Thymus (tissue), 11 donors: ENCODE results near the gene CCNO. TPM values are rescaled to one million over a fixed set of nuclear protein-coding genes. Genes with fewer than 3 reads are reported as not detected.

ENCODE experiments used
- DNase-seq, 9 donors: peaks; one replicate each; pipeline ENCODE4 v3.0.0-alpha.2; 2013; ENCODE audit warnings: low spot score in 9 of 9, low read depth in 6 of 9, missing footprints in 1 of 9
- H3K27ac ChIP-seq, 2 donors: one replicate each; pipeline ENCODE4 v1.5.1; 2013; ENCODE audit warnings: control low read depth in 1 of 2, low read depth in 1 of 2, low read length in 1 of 2, mild to moderate bottlenecking in 1 of 2, moderate library complexity in 1 of 2
- H3K27me3 ChIP-seq, 2 donors: one replicate each; pipeline ENCODE4 v1.5.1; 2013; ENCODE audit warnings: low read length in 1 of 2; ENCODE audit not compliant: control insufficient read depth in 2 of 2, insufficient read depth in 1 of 2
- H3K36me3 ChIP-seq, 2 donors: one replicate each; pipeline ENCODE4 v1.5.1; 2013; ENCODE audit warnings: low read length in 1 of 2, mild to moderate bottlenecking in 1 of 2, moderate library complexity in 1 of 2; ENCODE audit not compliant: control insufficient read depth in 2 of 2, insufficient read depth in 2 of 2
- H3K4me1 ChIP-seq, 2 donors: one replicate each; pipeline ENCODE4 v1.5.1; 2013; ENCODE audit warnings: low read length in 2 of 2; ENCODE audit not compliant: control insufficient read depth in 2 of 2, insufficient read depth in 2 of 2
- H3K4me3 ChIP-seq, 2 donors: one replicate each; pipeline ENCODE4 v1.5.1; 2013; ENCODE audit warnings: low read length in 2 of 2, control low read depth in 1 of 2, mild to moderate bottlenecking in 1 of 2
- H3K9me3 ChIP-seq, 2 donors: one replicate each; pipeline ENCODE4 v1.5.1; 2013; ENCODE audit warnings: low read length in 1 of 2, mild to moderate bottlenecking in 1 of 2; ENCODE audit not compliant: control insufficient read depth in 2 of 2, insufficient read depth in 1 of 2
- WGBS: extraction: QIAGEN DNeasy Blood & Tissue Kit; methylation state at CpG from one replicate; pipeline ENCODE4 v1.1.7; 2013; 5-methylcytosine and 5-hydroxymethylcytosine counted together
- polyA plus RNA-seq: library from polyadenylated mRNA; stranded (reverse); fragments of 200-250 nt; gene quantifications from one replicate; pipeline ENCODE4 v1.2.3, GENCODE V29; 2013
- total RNA-seq: library from RNA; stranded (reverse); fragments of 120-200 nt; gene quantifications from one replicate; pipeline ENCODE4 v1.2.4, GENCODE V29; 2013
- donor health status: healthy.

The CCNO gene
- total and polyA plus RNA-seq, 2 donors = 0.14 to 1.0 TPM

DNA sequence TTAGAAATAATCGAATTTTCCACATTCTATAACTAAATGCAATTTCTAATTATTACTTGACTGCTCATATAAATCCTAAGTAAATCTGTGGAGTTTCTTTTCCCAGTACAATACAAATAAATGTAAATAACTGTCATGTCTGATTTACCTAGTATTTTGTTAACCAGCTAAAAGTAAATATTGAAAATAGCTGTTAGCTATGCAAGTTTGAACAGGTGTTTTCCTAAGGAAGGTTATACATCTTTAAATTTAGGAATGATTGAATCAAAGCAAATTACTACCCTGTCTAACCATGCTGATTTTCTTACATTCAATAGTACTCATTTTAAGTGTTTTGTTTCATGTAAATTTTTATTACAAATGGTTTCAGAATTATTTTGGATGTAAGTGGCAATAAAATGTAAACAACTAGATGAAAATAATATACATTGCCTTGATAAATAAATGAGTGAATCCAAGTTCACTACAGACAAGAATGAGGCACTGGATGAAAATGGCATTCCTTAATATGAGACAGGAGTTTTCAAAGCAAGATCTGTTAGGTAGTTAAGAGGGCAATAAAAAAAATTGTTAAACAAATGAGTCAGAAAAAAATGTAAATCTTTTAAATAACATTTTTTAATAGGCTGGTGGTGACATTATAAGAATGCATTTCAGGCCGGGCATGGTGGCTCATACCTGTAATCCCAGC, 22.1 kb downstream of the CCNO start:
- Histone ChIP-seq H3K36me3 (no peaks in the 10 kb centered on the region), H3K4me1 (no peaks in the 10 kb centered on the region), H3K4me3 (no peak overlapping the region), H3K9me3 (no peaks in the 10 kb centered on the region), H3K27ac (no peak overlapping the region), H3K27me3 (peaks cover 0 to 15% of the 10 kb centered on the region in 2 donors)
- 94% methylated on average over 2 of the region's 2 CpGs for WGBS
- no peak for DNase-seq

DNA sequence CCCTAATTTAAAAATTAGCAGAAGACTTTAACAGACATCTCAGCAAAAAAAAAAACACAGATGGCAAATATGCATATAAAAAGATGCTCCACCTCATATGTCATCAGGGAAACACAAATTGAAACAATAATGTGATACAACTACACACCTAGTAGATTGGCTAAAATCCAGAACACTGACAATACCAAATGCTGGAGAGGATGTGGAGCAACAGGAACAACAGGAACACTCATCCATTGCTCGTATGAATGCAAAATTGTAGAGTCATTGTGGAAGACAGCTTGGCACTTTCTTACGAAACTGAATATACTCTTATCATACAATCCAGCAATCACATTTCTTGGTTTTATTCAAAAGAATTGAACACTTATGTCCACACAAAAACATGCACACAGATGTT, 28.4 kb downstream of the CCNO start:
- no peaks in the 10 kb centered on the region for H3K9me3 ChIP-seq
- H3K27ac ChIP-seq = no peak overlapping the region
- H3K4me3 ChIP-seq = no peak overlapping the region
- H3K36me3 ChIP-seq = no peaks in the 10 kb centered on the region
- no peaks in the 10 kb centered on the region for H3K4me1 ChIP-seq
- DNase-seq = no peak
- WGBS = 50% methylated on average over 2 of the region's 2 CpGs
- H3K27me3 ChIP-seq = peaks cover 0 to 11% of the 10 kb centered on the region in 2 donors

DNA sequence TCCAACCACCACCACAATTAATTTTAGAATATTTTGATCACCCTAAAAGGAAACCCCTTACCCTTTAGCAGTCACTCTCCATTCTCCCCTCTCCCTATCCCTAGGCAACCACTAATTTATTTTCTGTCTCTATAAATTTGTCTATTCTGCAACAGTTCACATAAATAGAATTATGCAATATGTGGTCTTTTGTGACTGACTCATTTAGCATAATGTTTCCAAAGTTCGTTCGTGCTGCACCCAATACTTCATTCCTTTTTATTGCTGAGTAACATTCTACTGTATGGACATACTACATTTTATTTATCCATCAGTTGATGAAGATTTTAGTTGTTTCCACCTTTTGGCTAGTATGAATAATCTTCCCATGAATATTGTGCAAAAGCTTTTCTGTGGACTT, 42.2 kb downstream of the CCNO start:
- WGBS = 97% methylated on average over 2 of the region's 2 CpGs
- H3K4me3 ChIP-seq = no peak overlapping the region
- H3K4me1 ChIP-seq = no peaks in the 10 kb centered on the region
- H3K27ac ChIP-seq = no peak overlapping the region
- no peaks in the 10 kb centered on the region for H3K36me3 ChIP-seq
- DNase-seq = no peak
- peaks cover 5 to 29% of the 10 kb centered on the region in 2 donors for H3K27me3 ChIP-seq
- H3K9me3 ChIP-seq = no peaks in the 10 kb centered on the region

DNA sequence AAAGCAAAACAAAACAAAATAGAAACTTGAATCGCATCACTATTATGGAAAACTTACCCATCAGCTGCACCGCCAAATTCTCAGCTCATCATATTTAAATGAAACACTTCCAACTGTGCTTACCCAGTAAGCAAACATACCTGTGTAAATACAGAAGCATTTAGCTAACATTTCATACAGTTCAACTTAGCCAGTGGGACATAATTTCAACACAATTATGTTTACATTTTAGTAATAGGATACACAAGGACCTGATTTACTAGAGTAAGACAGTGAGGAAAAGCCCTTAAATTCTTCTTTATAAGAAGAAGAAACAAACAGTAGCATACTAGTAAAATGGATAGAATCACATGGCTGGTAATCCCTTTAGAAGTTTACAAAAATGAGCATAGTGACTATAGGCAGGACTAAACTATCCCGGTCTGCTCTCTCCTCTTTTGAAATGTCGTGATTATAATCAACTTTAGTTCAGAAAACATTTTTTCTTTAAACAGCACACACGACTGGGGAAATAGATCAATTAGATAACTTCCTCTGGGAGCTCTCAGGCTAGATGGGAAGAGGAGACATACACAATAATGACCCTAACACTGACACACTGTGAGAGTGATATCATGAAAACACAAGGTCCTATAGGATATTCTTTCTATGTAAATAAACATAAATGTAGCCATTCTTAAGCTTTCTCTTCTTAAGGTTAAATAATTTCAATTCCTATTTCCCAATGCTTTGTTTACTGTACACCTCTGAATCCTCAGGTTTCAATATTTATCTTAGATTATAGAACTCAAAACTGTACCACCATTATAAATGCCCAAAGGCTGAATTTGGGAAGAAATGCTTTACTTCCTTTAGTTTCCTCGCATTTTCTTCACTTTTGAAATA, 44.5 kb downstream of the CCNO start:
- no peak for DNase-seq
- Histone ChIP-seq H3K27me3 (peaks cover 5 to 35% of the 10 kb centered on the region in 2 donors), H3K4me3 (no peak overlapping the region), H3K9me3 (no peaks in the 10 kb centered on the region), H3K4me1 (no peaks in the 10 kb centered on the region), H3K36me3 (no peaks in the 10 kb centered on the region), H3K27ac (no peak overlapping the region)
- 80% methylated on average over 6 of the region's 6 CpGs for WGBS

DNA sequence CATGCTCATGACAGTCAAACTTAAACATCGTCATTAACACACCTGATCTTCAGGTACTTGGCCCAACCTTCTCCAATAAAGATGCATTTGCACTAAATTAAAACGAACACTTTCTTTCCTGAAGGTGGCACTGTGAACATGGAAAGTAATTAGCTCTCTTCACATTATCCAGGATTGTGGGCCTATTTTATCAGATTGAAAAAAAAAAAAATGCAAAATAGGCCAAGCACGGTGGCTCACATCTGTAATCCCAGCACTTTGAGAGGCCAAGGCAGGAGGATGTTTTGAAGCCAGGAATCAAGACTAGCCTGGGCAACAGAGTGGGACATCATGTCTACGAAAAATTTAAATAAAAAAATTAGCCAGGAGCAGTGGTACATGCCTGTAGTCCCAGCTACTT, 46.0 kb downstream of the CCNO start:
- no peak for DNase-seq
- no peak overlapping the region for H3K4me3 ChIP-seq
- H3K27me3 ChIP-seq = peaks cover 5 to 28% of the 10 kb centered on the region in 2 donors
- no peaks in the 10 kb centered on the region for H3K36me3 ChIP-seq
- H3K4me1 ChIP-seq = no peaks in the 10 kb centered on the region
- 54% methylated on average over 4 of the region's 4 CpGs for WGBS
- no peak overlapping the region for H3K27ac ChIP-seq
- H3K9me3 ChIP-seq = no peaks in the 10 kb centered on the region

Other genes with a start within 250 kb of the CCNO start
- 0.38 TPM for gene ESM1, start 248.0 kb downstream of the CCNO start, total RNA-seq
- gene ESM1, start 248.0 kb downstream of the CCNO start, polyA plus RNA-seq = 0.62 TPM
- gene GZMK, start 209.4 kb downstream of the CCNO start, total RNA-seq = 6.8 TPM
- 12.6 TPM for gene GZMK, start 209.4 kb downstream of the CCNO start, polyA plus RNA-seq
- 19.7 TPM for gene GZMA, start 131.0 kb downstream of the CCNO start, total RNA-seq
- 15.9 TPM for gene GZMA, start 131.0 kb downstream of the CCNO start, polyA plus RNA-seq
- 5.1 TPM for gene GPX8, start 73.4 kb downstream of the CCNO start, total RNA-seq
- gene GPX8, start 73.4 kb downstream of the CCNO start, polyA plus RNA-seq = 4.1 TPM
- gene CDC20B, start 60.4 kb downstream of the CCNO start, total RNA-seq = 0.19 TPM
- gene CDC20B, start 60.4 kb downstream of the CCNO start, polyA plus RNA-seq = 0.27 TPM
- not detected for gene MCIDAS, start 6.3 kb downstream of the CCNO start, total RNA-seq
- 0.11 TPM for gene MCIDAS, start 6.3 kb downstream of the CCNO start, polyA plus RNA-seq
- gene DHX29, start 74.1 kb upstream of the CCNO start, total RNA-seq = 20.8 TPM
- gene DHX29, start 74.1 kb upstream of the CCNO start, polyA plus RNA-seq = 12.5 TPM
- 75.7 TPM for gene MTREX, start 74.4 kb upstream of the CCNO start, total RNA-seq
- 31.8 TPM for gene MTREX, start 74.4 kb upstream of the CCNO start, polyA plus RNA-seq